ENCODE measurements around the gene OPRL1.

DNA sequence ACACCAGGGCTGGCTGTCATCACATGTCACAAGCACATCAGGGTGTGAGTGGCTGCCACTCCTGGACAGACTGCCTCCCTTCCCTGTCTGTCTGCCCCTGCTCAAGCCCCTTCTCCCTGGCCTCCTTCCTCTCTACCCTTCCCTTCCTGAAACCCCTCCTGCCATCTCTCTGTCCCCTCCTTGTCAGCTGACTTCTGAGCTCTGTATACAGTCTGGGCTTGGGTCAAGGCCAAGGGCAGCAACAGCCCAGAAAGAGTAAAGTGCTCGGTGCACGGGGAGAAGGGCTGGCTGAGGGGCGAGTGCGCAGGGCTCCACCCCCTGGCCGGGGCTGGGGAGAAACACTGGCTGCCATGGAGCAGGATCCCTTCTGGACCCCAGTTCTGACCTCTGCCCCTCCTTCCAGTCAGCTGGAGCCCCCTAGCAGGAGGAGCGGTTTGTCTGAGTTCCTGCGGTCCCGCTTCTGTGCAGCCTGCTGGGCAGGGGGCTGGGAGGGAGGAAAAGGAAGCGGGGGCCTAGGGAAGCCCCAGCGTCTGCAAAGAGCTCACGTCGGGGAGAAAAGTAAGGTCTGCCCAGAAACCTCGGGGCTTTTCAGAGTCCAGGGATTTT lies 2.3 kb downstream of the OPRL1 start:
- TF ChIP-seq CTCF (IDR thresholded peaks at IDR 0.05; ENCODE audit: insufficient read depth, low read length, poor library complexity, severe bottlenecking) (no peak), EZH2phosphoT487 (conservative IDR thresholded peaks at IDR 0.05; ENCODE audit: low read length) (no peak)
